ENCODE measurements around the gene OGDHL.
"Not testable (repeated sequence)": the region's sequence is repeated elsewhere in the genome, so short reads cannot be mapped to it uniquely, and the experiment has no call there.

The OGDHL gene

DNA sequence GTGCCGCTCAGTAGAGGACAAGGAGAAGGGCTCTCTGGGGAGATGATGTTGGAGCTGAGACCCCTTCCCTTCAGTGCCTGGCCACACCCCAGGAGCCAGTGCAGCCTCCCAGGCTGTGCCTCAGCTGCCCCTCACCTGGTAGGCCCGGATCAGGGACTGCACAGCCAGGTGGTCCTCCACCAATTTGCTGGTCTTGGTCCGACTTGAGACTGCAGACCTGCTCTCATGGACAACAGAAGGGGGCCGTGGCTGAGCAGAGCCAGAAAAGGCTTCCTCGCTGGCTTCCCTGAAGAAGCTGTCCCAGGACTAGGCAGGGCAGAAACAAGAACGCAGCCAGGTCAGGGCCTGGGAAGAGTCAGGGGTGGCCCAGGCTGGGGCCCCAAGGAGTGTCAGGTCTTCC, 5.5 kb downstream of the OGDHL start:
- no peak for DNase-seq (ENCODE audit: low read depth in 2 of 2, low spot score in 1 of 2)

DNA sequence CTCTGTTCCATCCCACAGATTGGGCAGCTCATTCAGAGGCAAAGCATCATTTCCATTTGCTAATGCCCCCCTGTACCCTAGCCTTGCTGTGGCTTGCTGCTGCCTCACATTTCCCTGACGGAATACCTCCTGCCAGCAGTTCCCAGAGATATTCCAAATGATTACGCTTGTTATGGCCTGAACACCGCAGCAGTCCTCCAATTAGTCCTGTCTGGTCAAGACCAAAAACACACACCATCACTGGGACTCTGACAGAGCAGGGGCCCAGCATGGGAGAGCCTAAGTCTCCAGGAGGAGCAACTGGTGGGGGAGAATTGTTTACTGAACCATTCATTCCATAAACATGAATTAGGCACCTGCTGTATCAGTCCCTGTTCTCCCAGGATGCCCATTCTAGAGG, 6.1 kb downstream of the OGDHL start:
- no peak for DNase-seq (ENCODE audit: low read depth in 2 of 2, low spot score in 1 of 2)

DNA sequence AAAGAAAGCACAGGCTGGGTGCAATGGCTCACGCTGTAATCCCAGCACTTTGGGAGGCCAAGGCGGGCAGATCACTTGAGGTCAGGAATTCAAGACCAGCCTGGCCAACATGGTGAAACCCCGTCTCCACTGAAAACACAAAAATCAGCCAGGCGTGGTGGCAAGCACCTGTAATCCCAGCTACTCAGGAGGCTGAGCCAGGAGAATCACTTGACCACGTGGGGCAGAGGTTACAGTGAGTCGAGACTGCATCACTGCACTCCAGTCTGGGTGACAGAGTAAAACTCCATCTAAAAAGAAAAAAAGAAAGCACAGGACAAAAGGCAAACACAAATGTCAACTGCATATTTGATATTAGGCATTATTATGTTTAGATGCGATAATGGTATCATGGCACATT, 7.2 kb downstream of the OGDHL start:
- not testable (repeated sequence) for DNase-seq (ENCODE audit: low read depth in 2 of 2, low spot score in 1 of 2)

DNA sequence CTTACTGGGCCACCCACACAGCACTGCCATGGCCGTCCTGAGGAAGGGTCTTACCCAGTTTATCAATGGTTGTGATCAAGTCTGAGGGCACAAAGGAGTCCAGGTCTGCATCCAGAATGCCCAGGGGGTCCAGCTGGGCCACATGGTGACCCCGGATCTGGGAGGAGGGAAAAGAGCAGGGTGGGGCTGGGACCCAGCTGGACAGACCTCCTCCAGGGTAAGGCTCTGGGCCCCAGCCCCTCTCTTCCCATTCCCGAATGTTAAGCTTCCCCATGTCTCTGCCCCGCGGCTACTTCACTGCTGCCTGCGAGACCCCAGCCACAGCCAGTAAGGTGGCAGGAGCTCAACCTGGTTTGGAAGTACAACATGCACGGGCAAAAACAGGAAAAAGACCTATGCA, 9.5 kb downstream of the OGDHL start:
- DNase-seq (ENCODE audit: low read depth in 2 of 2, low spot score in 1 of 2), result no peak

DNA sequence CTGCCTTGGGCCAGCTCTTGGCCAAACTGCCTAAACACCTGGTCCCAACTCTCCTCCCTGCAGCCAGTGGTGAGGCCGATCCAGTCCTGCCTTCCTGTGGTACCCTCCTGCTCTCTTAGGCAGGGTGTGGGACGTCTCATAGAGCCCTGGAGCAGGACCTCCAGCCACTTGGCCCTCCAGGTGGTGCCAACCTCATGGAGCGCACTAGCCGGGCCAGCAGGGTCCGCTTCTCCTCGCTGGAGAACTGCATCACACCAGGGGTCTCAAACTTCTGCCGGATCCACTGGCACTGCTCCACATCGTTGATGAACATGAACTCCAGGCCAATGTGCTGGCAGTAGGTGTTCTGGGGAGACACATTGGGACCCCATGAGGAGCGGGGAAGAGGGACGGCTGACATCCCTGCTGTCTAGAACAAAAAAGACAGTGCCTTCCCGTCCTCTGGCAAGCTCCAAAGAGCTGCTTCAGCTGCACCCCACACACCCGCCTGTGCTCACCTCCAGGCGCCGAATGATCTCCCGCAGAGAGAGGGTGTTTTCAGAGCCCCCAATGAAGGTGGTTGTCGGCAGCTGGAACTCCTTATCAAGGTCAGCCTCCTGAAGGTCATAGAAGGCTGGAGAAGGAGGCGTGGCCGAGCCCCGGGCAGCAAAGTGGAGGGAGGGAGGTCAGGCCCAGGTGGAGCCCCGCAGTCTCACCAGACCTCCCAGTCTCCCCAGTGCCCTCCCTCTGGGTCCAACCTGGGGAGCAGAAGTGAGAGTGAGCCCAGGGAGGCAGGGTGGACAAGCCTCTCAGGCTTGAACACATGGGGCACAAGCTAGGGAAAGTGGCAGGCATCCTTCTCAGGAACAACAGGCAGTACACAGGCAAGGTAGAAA, 10.2 kb downstream of the OGDHL start:
- no peak for DNase-seq (ENCODE audit: low read depth in 2 of 2, low spot score in 1 of 2)

DNA sequence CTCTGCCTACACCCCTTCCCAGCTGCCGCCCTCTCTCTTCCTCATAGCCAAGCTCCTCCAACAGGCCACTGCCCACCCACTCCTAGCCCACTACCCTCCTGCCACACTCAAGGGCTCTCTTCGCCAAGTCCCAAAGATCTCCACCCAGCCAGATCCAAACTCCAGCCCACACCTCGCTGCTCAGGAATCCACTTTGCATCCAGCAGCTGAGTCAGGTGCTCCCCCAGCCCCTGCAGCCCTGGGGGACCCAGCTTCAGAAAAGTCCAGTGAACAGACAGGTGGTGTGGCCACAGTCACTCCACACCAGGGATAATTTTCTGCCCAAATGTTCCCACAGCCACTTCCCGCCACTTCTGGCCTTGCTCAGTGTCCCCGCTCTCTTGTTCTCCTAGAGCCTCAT, 10.9 kb downstream of the OGDHL start:
- no peak for DNase-seq (ENCODE audit: low read depth in 2 of 2, low spot score in 1 of 2)

DNA sequence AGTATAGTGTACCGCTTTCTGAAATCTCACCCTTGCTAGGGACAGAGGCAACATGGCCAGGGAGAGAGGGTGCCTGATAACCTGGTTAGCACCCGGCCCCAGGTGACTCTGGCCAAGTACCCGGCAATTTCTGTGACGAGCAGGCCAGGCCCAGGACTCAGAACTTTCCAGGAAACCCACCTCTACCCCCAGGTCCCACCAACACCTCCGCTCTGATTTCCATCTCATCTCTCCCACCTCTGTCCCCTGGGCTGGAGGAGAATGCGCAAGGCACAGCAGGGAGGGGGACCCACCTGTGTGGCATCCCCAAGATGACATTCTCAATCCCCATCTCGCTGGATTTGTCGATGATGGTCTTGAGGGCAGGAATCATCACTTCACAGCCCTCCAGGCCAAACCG, 11.6 kb downstream of the OGDHL start:
- no peak for DNase-seq (ENCODE audit: low read depth in 2 of 2, low spot score in 1 of 2)

DNA sequence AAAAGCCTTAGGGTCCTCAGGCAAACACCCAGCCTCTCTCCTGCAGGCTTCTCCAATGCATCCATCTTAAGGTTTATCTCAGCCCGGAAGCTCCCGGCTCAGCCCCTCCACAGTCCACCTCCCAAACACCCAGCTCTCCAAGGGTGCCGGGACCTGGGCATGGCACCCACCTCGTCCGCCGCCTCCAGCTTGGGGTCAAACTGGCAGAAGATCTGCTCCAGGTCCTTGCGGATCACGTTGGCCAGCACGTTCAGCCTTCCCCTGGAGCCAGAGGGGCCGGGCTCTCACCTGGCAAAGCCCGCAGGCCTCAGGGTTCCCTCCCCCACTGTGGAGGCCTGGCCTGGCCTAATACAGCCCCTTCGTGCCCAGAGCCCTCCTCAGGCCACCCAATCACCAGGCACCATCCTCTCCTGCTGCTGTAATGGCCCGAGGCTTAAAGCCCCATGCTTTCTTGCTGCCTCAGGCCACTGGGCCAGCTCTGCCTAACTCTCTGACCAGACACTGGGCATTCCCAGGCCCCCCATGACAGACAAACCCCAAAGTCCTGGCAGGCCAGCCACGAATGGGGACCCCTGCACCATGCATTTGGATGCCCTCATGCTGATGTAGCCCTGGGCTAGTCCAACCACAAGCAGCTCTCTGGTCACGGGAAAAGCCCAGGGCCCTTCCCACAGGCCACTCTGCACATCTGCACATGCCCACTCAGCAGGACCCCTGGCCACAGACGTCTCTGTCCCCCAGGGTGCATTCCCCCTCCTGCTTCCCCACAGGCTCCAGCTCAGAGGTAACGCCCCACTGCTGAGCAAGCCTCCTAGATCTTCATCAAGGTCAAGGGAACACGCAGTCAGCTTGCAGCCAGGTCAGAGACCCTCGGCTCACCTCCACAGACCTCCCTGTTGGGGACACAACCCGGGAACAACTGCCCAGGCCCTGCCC, 12.3 kb downstream of the OGDHL start:
- DNase-seq (ENCODE audit: low read depth in 2 of 2, low spot score in 1 of 2), result no peak

DNA sequence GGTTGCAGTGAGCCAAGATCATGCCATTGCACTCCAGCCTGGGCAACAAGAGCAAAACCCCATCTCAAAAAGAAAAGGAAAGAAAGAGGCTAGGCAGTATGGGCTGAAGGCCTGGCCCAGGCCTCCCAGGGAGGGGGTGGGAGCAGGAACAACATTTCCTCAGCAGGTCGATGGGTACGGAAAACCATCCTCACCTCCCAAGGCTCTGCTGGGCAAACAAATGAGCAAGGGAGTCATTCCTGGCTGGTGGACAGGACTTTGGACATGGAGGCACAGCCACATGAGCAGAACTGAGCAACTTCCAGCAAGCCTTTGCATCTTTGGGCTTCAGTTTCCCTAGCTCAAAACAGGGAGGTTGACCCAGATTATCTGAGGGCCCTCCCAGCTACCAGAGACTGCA, 13.0 kb downstream of the OGDHL start:
- DNase-seq (ENCODE audit: low read depth in 2 of 2, low spot score in 1 of 2), result no peak

DNA sequence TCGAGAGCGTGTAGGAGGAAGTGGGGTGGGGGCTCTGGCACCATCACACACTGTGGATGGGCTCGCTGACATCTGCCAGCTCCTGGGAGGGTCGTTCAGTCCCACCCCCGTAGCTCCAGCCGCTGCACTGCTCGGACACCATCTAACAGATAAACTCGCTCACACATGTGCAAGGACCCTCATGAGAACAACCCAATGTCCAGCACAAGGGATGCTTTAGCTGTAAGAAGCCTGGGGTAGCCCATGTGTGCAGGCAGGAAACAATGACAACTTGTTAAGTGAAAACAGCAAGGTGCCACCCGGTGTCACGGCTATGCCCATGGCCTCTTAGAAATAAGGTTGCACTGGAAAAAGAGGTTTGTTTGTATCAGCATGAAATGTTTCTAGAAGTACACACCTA, 14.1 kb downstream of the OGDHL start:
- DNase-seq (ENCODE audit: low read depth in 2 of 2, low spot score in 1 of 2), result no peak

DNA sequence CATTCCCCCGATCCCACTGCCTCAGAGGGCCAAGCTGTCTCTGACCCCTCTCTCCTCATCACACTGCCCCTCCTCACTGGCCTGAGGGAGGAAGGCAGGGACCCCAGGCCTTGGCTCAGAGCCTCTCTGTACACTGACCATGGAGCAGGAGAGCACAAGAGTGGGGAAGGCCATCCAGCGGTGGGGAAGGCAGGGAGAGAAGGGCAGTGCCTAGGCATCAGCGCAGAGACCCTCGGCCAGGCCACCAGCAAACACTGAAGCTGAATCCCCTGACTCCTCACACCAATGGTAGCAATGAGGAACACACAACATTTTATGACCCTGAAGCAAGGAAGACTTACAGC, 14.8 kb downstream of the OGDHL start:
- DNase-seq (ENCODE audit: low read depth in 2 of 2, low spot score in 1 of 2), result no peak

DNA sequence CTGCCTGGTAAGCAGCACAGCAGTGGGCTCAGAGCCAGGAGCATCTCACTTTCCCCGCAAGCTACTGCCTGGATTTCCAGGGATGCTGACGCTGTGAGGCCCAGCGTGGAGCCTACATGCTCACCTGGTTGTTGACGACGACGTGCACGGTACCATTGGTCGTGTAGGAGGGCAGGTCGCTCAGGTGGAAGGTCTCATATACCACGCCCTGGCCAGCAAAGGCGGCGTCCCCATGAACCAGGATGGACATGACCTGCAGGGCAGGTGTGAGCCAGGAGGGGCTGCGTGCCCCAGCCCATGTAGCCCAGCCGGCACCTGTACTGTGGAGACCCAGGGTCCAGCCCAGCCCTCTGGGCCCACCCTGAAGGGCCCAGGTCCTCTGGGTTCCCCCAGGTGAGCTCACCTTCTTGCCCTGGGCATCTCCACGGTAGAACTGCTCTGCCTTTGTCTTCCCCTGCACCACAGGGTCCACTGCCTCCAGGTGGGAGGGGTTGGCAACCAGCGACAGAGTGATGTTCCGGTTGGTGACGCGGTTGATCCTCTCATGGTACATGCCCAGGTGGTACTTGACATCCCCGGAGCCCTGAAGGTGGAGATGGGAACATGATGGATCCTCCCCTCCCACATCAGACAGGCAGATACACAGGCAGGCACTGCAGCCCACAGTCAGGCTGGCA, 15.4 kb downstream of the OGDHL start:
- DNase-seq (ENCODE audit: low read depth in 2 of 2, low spot score in 1 of 2), result no peak

DNA sequence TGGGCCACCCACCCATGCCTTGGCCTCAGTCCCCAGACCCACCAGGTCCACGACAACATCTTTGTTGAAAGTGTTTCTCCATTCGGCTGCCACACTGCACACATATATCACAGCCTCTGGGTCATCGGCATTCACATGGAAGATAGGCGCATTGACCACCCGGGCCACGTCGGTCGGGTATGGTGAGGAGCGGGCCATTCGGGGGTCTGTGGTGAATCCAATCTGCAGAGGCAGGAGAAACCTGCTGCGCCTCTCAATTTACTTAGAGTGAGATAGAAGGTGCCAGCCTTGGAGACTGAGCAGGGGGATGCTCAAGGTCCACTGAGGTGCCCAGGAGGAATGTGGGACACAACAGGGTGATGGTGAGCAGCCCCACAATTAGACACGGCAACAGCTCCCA, 16.4 kb downstream of the OGDHL start:
- DNase-seq (ENCODE audit: low read depth in 2 of 2, low spot score in 1 of 2), result no peak

DNA sequence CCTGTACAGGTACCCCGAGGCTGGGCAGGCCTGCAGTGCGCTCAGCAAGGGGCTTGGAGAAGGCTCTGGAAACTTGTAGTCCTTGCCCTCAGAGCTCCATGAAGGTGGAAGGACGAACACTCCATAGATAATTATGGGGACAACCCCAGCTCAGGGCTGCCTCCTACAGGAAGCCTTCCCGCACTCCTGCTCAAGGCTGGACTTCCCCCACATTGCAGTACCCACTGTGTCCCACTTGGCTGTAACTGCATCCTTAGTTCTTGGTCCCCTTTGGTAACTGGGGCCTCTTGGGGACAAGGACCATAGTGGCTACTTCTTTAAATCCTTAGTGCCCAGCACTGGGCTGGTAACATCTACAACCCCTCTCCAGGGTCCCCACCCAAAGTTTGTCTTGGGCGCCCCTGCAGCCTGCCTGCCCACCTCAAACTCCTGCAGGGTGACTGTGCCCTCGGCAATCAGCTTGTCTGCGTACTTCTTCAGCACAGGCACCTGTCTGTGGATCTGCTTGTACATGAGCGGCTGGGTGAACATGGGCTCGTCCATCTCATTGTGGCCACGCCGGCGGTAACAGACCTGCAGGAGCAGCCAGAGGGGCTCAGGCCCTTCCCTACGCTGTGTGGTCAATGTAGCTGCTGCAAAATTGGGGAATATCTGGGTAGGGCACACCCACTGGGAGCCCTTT, 17.1 kb downstream of the OGDHL start:
- no peak for DNase-seq (ENCODE audit: low read depth in 2 of 2, low spot score in 1 of 2)

DNA sequence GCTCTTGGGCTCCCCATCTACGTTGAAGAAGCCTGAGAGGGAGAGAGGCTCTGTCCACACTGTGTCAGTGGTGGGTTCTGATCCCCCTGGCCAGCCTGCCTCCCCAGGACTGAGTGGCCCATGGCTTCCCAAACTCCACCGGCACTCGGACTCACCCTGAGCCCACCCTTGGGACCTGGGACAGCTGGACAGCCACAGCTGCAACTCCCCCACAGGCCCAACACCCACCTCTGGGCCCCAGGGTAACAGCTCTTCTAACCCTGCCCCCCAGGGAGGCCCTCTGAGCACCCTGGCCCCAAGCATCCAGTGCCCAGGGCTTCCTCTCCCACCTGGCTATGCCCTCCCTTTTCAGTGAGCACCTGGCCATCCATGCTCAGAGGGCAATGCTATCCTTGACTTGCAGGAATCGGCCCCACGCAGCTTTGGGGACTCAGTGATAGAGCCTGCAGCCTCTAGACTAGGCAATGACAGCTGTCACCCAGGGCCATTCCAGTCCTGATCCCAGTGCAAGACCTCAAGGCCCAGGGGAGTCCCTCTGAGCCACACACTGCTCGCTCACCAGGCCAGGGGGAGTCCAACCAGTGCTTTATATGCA, 17.9 kb downstream of the OGDHL start:
- no peak for DNase-seq (ENCODE audit: low read depth in 2 of 2, low spot score in 1 of 2)

DNA sequence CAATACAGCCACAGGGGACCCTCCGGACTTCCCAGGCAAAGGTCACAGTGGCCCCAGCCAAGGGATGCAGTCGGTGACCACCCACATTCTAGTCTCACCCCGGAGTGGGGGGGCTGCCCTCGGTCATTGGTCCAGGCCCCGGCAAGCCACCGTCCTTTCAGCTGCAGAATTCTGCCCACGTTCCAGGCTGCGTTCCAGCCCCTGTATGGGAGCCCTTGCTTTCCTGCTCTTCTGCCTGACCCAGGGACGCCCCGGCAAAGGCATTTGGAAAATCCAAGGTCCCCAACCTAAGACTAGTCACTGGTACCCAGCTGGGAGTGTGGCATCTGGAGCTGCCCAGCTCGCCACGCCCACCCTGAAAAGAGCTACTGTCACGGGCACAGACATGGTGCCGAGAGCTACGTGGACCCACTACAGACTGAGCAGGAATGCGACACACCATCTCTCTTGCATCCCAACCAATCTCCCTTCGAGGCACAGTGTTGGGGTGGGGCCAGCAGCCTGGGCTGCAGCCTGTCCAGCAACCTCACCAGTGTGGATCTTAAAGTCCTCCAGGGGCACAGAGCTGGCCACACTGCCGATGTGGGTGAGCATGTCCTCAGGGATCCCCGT, 18.6 kb downstream of the OGDHL start:
- no peak for DNase-seq (ENCODE audit: low read depth in 2 of 2, low spot score in 1 of 2)

DNA sequence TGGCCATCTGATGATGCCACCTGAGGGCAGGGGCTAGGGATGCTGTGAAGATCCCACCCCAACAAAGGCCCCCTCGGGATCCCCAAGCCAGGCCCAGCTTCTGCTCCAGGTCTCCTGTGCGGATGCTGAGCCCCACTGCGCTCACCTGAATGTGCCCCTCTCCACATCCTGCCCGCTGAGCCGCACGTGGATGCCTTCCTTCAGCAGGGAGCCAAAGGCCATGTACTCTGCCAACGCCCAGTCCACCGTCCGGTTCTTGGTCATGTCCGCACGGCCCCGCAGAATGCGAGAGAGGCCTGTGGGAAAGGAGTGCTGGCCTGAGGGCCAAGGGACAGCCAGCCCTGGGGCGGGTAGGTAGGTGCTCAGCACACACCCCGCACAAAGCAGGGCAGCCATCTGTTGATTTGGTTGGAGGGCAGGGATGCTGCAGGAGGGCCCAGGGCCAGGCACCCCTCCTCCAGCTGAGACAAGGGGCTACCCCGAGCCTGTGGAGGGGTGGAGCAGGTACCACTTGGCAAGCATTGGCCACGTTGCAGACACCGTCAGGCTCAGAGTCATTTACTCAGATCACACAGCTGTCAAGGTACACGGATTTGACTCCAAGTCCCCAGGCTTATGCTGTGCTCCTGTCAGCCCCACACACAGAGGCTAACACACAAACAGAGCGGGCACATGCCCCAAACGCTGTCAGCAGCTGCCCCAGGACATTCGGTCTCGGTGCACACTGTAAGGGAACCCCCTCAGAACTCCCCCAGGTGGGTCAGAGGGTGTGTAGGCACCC, 19.2 kb downstream of the OGDHL start:
- no peak for DNase-seq (ENCODE audit: low read depth in 2 of 2, low spot score in 1 of 2)

DNA sequence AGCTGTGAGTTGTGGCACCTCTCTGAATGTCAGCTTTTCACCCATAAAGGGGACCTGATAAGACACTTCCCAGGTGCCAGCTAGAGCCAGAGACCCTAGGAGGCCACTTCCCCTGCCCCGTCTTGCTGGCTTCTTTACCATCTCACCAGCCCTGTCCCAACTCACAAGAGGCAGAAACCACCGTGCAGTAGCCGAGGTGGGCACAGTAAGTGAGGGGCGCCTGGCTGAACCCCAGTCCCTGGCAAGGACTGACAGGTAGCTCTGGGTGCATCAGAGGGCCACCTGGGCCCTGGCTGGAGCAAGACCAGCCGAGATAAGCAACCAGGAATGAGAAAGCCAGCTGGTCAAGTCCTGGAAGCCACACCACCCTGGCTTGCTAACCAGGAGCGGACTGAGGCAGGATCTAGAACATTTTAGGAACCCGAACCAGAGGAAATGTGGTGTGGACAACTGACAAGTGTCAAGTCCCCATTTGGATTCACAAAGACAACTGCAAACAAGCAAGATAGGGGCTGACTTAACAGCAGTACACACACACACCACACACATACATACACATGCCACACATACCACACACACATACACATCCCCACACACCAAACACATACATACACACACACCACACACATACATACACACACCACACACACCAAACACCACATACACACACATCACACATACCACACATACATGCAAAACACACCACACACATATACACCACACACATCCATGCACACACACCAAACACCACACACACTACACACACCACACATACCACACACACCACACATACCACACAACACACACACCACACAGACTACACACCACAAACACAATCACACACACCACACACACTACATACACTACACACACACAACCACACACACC, 20.8 kb downstream of the OGDHL start:
- DNase-seq (ENCODE audit: low read depth in 2 of 2, low spot score in 1 of 2), result no peak

All from stimulated activated CD8-positive, alpha-beta memory T cell treated with anti-CD3 and anti-CD28 coated beads, Interleukin-4, amount 100 ng/mL, for 1 hour (primary cell).